Left lung (tissue), 10 donors: ENCODE data around the gene CNOT8. TPM values are rescaled to one million over a fixed set of nuclear protein-coding genes. Genes with fewer than 3 reads are reported as not detected.
A peak's percentile ranks its signal among the peaks of the same experiment; 100 is the strongest.

Experiments used
- ATAC-seq: fragments of 200-7000 bp; cut with Tn5 transposase; one replicate; pipeline ENCODE4 v1.9.1; 2020; ENCODE audit warnings: moderate library complexity
- DNase-seq, 4 donors: peaks; one replicate each; pipeline ENCODE4 v3.0.0-alpha.2; 2013 to 2020
- H3K27ac ChIP-seq, 2 donors: fragments of 200-600 bp; sonication (generic) in 1 of 2; one replicate each; pipeline versions ENCODE4 v1.5.0 to v1.8.0; 2020 to 2021
- H3K27me3 ChIP-seq, 2 donors: fragments of 200-600 bp; sonication (generic) in 1 of 2; one replicate each; pipeline versions ENCODE4 v1.5.0 to v1.8.0; 2020 to 2021
- H3K36me3 ChIP-seq, 2 donors: fragments of 200-600 bp; sonication (generic) in 1 of 2; one replicate each; pipeline versions ENCODE4 v1.5.0 to v1.8.0; 2020 to 2021
- H3K4me1 ChIP-seq, 2 donors: fragments of 200-600 bp; one replicate each; pipeline ENCODE4 v1.8.0; 2021
- H3K4me3 ChIP-seq, 2 donors: fragments of 200-600 bp; sonication (generic) in 1 of 2; one replicate each; pipeline versions ENCODE4 v1.5.0 to v1.8.0; 2020 to 2021; ENCODE audit warnings: mild to moderate bottlenecking in 1 of 2
- H3K9me3 ChIP-seq, 2 donors: fragments of 200-600 bp; sonication (generic) in 1 of 2; one replicate each; pipeline versions ENCODE4 v1.5.0 to v1.8.0; 2020 to 2021
- intact Hi-C, 2 donors: fragments of 100-400 bp; cut with DNase I; formaldehyde crosslinking; loops; one replicate each; pipeline versions ENCODE4 v1.11.2 to v1.14.2; 2022
- polyA plus RNA-seq, 6 donors: library from polyadenylated mRNA; unstranded; fragments of 120-200 nt; gene quantifications; one replicate each; pipeline ENCODE4 v1.2.1, GENCODE V29; 2013; ENCODE audit not compliant: insufficient read length in 6 of 6
- total RNA-seq, 2 donors: library from RNA; stranded (reverse); fragmentation: NEBNext Ultra II Directional; extraction: Animal tissue kit (Norgen Biotek cat#: 25700); gene quantifications; one replicate each; pipeline ENCODE4 v1.2.1, GENCODE V29; 2021
- TF ChIP-seq, protein P1 (sequence below), 2 donors: fragments of 200-600 bp; sonication (generic) in 1 of 2; IDR thresholded peaks; one replicate each; pipeline versions ENCODE4 v1.5.0 to v1.8.0; 2021; ENCODE audit warnings: antibody characterized with exemption in 2 of 2
- donor health status: DM: no; HTN: yes; CAD: no.
- donor health status: DM: no; HTN: no; CAD: no.

CNOT8 gene
- total and polyA plus RNA-seq, 8 donors: 65.8 to 95.4 (median 85.4) TPM

DNA sequence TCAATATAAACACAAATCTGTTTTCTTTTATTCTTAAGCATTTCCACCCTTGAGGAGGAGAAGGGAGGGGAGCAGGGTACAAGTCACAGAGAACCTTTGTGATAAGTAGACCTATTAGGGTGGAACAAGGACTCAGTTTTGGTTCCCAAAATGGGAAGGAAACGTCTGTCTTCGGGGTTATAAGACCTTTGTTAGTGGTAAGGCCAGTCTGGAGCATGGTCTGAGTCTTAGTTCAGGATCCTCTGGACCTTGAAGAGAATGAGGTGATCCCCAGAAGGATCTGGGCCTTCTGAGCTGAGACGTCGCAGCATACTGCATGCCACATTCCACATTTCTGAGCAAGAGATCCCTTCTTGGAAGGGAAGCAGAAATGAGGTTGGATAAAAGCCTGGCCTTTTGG lies 45.3 kb upstream of the CNOT8 start:
- no peaks in the 10 kb centered on the region for H3K27me3 ChIP-seq
- no peak for ATAC-seq
- TF ChIP-seq, protein P1, sequence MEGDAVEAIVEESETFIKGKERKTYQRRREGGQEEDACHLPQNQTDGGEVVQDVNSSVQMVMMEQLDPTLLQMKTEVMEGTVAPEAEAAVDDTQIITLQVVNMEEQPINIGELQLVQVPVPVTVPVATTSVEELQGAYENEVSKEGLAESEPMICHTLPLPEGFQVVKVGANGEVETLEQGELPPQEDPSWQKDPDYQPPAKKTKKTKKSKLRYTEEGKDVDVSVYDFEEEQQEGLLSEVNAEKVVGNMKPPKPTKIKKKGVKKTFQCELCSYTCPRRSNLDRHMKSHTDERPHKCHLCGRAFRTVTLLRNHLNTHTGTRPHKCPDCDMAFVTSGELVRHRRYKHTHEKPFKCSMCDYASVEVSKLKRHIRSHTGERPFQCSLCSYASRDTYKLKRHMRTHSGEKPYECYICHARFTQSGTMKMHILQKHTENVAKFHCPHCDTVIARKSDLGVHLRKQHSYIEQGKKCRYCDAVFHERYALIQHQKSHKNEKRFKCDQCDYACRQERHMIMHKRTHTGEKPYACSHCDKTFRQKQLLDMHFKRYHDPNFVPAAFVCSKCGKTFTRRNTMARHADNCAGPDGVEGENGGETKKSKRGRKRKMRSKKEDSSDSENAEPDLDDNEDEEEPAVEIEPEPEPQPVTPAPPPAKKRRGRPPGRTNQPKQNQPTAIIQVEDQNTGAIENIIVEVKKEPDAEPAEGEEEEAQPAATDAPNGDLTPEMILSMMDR (IDR thresholded peaks at IDR 0.05): no peak

DNA sequence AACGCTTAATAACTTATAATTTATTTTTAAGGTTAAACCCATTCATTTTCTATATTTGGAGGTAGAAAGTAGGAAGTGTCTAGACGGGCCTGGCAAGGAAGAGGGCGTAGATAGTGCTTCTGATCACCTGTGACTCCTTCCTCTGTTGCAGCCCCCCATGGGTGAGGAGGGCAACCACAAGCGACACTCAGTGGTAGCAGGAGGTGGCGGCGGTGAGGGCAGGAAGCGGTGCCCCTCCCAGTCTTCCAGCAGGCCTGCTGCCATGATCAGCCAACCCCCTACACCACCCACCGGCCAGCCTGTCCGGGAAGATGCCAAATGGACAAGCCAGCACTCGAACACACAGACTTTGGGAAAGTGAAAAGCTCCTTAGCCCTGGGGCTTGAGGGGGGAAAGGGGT lies 44.7 kb upstream of the CNOT8 start:
- TF ChIP-seq, protein P1 (IDR thresholded peaks at IDR 0.05): no peak
- ATAC-seq (no peak), DNase-seq (no peak)
- no peak overlapping the region for H3K27ac ChIP-seq
- H3K4me3 ChIP-seq: no peak overlapping the region
- no peaks in the 10 kb centered on the region for H3K27me3 ChIP-seq
- intact Hi-C loops: loop anchor here in 1 of 2 donors (5.0 kb wide), 1 partner anchor 161 kb away; no protein-coding TSS in a partner anchor
- peaks cover 0 to 98% of the 10 kb centered on the region in 2 donors for H3K36me3 ChIP-seq
- no peaks in the 10 kb centered on the region for H3K9me3 ChIP-seq
- peaks cover 0 to 16% of the 10 kb centered on the region in 2 donors for H3K4me1 ChIP-seq

More for the DNA sequence above, 45.3 kb upstream of the CNOT8 start:
- DNase-seq: no peak
- no peak overlapping the region for H3K4me3 ChIP-seq
- no peak overlapping the region for H3K27ac ChIP-seq
- H3K4me1 ChIP-seq: peaks cover 0 to 16% of the 10 kb centered on the region in 2 donors
- H3K36me3 ChIP-seq: peaks cover 0 to 99% of the 10 kb centered on the region in 2 donors
- intact Hi-C loops: loop anchor here in 1 of 2 donors (5.0 kb wide), 1 partner anchor 161 kb away; no protein-coding TSS in a partner anchor
- no peaks in the 10 kb centered on the region for H3K9me3 ChIP-seq

DNA sequence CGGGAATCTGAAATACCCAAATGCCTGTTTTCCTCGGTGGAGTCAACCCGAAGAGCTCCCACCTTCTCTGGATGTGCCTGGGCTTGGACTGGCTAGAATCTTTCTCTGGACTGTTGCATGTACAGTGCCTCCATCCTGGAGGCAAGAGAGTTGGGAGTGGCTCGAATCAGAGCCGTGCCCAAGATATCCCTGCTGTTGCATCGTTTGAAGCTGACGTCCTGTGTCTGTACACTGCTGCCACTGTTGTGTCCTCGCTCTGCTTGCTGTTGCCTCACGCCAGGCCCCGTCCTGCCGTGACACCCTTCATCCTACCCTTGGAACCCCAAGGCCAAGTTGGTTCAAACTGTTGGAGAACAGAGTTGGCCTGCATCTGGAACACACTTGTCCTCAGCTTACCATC lies 43.4 kb upstream of the CNOT8 start:
- H3K27me3 ChIP-seq: no peaks in the 10 kb centered on the region
- intact Hi-C loops: no loop called here
- TF ChIP-seq, protein P1 (IDR thresholded peaks at IDR 0.05): no peak
- no peak overlapping the region for H3K4me3 ChIP-seq
- no peak for ATAC-seq
- no peak overlapping the region for H3K27ac ChIP-seq
- peaks cover 0 to 99% of the 10 kb centered on the region in 2 donors for H3K36me3 ChIP-seq
- H3K4me1 ChIP-seq: peaks cover 0 to 16% of the 10 kb centered on the region in 2 donors
- H3K9me3 ChIP-seq: no peaks in the 10 kb centered on the region
- no peak for DNase-seq

DNA sequence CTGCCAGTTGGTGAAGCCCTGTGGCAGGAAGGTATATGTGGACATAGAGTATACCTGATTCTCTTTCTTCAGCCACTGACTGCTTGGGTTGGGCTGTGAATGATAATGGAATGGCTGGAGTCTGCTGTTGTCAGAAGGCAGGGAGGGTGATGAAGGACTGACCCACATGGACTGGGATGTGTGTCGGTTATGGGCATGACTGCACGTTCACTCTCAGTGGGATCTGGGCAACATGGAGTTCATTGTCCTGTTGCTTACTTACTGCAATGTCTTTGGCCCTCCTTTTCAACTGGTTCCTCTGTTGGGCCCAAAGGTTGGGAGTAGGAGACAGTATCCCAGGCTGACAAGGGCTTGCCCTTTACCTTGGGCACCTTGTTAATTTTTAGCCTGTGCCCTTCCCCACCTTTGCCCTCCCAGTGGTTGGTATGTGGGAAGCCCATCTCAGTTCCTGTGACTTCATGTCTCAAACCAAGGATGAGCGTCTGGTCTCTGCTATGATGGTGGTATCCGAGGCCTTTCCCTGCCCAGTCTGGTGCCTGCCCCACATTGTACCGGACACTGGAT lies 42.7 kb upstream of the CNOT8 start:
- no peak for ATAC-seq
- TF ChIP-seq, protein P1 (IDR thresholded peaks at IDR 0.05): no peak
- Histone ChIP-seq H3K27me3 (no peaks in the 10 kb centered on the region), H3K27ac (no peak overlapping the region), H3K9me3 (no peaks in the 10 kb centered on the region), H3K36me3 (peaks cover 0 to 98% of the 10 kb centered on the region in 2 donors), H3K4me1 (peaks cover 0 to 16% of the 10 kb centered on the region in 2 donors), H3K4me3 (no peak overlapping the region)
- DNase-seq: no peak
- intact Hi-C loops: no loop called here

DNA sequence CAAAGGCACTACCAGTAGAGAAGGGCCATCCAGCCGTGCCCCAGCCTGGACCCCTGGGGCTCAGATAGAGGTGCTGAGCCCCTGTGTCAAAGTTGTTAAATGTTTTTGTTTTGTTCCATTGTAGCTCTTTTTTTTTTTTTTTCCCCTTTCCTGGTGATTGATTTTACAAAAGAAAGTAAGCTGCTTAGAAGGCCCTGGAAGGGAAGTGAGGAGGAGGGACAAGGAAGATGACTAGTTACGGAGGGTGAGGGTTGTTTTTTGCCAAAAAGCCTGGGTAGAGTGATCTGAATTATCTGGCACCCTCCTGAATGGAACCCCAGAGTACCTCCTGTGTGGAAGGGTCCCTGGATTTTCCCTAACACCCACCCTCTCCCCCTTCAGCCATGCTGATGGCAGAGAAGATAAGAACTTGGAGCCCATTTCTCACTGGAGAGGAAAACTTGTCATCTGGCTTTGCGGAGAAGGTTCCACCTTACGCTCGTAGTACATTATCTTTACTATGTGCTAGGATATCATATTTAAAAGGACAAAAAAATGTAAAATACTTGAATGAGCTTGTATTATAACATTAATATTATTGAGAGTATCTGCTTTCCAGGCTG lies 41.4 kb upstream of the CNOT8 start:
- TF ChIP-seq, protein P1 (IDR thresholded peaks at IDR 0.05): no peak
- no peaks in the 10 kb centered on the region for H3K9me3 ChIP-seq
- DNase-seq (no peak), ATAC-seq (no peak)
- H3K36me3 ChIP-seq: peaks cover 0 to 97% of the 10 kb centered on the region in 2 donors
- H3K27me3 ChIP-seq: no peaks in the 10 kb centered on the region
- peaks cover 0 to 7% of the 10 kb centered on the region in 2 donors for H3K4me1 ChIP-seq
- H3K4me3 ChIP-seq: no peak overlapping the region
- peak overlapping the region in 1 of 2 donors; percentile 39 for H3K27ac ChIP-seq
- intact Hi-C loops: no loop called here
